A673 (cell line): ENCODE results near the gene NPFF.

Experiments used
- EZH2 ChIP-seq: fragments of 200-600 bp; sonication (generic); IDR thresholded peaks from 2 replicates; pipeline ENCODE4 v1.6.1; 2017; ENCODE audit warnings: borderline replicate concordance, low read depth, mild to moderate bottlenecking, mixed read lengths, antibody characterized with exemption, low read length; ENCODE audit not compliant: poor library complexity, severe bottlenecking
- TF ChIP-seq, protein P1 (sequence below): fragments of 300-800, 200-600 bp; sonication (generic); conservative IDR thresholded peaks from 2 replicates; pipeline ENCODE4 v1.5.1; 2017; ENCODE audit warnings: low read depth, mild to moderate bottlenecking, antibody characterized with exemption, low read length, moderate library complexity, mixed read lengths

DNA sequence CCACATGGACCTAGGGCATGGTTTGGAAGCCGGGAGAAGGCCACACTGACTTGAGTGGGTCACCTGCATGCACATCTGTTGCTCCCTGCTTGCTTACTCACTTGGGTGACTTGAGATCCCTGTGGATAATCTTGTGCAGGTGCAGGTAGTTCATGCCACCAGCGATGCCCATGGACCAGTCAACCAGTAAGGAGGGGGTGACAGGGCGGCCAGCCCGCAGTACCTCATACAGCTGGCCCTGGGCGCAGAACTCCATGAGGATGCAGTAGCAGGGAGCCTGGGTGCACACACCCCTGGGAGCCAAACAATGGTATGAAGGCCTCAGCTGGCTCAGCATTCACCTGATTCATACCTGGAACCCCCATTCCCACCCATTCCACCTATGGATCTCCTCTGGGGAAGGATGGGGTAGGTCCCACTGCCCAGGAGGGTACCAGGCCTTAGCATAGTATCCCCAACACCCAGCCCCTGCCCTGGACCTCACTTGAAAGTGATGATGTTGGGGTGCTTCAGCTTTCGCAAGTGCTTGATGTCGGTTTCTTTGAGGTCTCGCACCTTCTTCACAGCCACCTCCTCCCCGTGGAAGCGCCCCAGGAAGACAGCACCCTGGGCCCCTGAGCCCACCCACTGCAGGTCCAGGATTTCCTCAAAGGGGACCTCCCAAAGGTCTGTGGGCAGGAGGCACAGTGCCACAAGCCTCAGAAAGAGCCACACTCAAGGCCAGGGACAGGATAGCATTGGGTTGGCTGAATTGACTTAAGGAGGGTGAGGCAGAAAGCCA, 21.1 kb downstream of the NPFF start:
- TF ChIP-seq, protein P1, sequence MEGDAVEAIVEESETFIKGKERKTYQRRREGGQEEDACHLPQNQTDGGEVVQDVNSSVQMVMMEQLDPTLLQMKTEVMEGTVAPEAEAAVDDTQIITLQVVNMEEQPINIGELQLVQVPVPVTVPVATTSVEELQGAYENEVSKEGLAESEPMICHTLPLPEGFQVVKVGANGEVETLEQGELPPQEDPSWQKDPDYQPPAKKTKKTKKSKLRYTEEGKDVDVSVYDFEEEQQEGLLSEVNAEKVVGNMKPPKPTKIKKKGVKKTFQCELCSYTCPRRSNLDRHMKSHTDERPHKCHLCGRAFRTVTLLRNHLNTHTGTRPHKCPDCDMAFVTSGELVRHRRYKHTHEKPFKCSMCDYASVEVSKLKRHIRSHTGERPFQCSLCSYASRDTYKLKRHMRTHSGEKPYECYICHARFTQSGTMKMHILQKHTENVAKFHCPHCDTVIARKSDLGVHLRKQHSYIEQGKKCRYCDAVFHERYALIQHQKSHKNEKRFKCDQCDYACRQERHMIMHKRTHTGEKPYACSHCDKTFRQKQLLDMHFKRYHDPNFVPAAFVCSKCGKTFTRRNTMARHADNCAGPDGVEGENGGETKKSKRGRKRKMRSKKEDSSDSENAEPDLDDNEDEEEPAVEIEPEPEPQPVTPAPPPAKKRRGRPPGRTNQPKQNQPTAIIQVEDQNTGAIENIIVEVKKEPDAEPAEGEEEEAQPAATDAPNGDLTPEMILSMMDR = no peak
- no peak for TF ChIP-seq EZH2
